DMS114 treated with DMSO at 0.1 percent for 48 hours (cell line): ENCODE results near the gene VASN.

Source experiments
- DNase-seq: peaks from one replicate; lab custom pipeline; 2025; ENCODE audit not compliant: unreplicated experiment; lab: John Stamatoyannopoulos, UW

VASN gene

GRCh38 chr16:4419402-4419959, 47.8 kb downstream of the VASN start:
- DNase-seq: no peak

DNA sequence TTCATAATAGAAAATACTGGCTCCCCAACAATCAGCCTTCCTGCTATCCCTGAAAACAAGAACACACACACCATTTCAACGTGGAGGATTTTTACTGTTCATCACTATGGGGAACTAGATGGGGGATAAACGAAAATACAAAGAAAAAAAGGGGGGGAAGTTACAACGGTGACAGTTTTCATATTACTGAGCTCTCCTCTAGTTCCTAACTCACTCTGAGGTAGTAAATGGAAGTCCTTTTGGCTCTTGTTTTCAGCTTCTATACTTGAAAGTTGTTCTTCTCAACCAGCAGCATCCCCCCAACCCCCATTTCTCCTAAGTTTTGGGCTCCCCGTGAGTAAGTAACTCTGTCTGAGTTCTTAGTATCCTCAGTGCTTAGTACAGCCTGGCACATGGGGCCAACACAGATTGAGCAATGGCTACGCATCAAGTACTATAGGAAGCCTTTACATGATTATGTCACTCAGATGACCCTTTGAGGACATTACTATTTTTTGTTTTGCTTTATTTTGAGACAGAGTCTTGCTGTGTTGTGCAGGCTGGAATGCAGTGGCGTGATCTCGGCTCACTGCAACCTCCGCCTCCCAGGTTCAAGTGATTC, 49.0 kb downstream of the VASN start:
- DNase-seq: no peak

DNA sequence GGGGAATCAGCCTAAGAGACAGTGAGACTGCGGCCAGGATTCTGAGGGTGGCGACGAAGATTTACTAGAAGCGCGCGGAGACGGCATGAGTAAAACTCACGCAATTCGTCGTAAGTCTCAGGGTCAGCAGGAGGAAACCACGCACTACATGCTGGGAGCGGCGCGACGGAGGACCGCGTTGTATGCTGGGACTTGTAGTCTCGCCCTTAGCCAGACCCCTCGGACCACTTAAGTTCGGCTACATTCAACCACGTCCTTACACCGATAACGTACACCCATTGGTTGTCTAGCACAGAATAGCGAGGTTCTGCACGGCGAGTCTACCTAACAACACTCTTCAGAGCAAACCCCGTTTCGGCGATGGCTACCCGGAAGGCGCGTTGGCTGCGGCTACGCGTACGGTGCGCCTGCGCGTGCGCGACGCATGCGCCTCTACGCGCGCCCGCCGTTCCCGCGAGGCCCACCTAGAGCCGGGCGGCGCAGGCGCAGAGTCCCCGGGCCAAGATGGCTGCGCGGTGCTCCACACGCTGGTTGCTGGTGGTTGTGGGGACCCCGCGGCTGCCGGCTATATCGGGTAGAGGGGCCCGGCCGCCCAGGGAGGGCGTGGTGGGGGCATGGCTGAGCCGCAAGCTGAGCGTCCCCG, 53.9 kb downstream of the VASN start, which contains the start of gene DNAJA3:
Gene DNAJA3, plus strand, starts transcription at position 491 of the 643 bp plus-strand sequence. Its CDS starts 14 bp downstream, at position 505.
- DNase-seq: peak; percentile 89

DNA sequence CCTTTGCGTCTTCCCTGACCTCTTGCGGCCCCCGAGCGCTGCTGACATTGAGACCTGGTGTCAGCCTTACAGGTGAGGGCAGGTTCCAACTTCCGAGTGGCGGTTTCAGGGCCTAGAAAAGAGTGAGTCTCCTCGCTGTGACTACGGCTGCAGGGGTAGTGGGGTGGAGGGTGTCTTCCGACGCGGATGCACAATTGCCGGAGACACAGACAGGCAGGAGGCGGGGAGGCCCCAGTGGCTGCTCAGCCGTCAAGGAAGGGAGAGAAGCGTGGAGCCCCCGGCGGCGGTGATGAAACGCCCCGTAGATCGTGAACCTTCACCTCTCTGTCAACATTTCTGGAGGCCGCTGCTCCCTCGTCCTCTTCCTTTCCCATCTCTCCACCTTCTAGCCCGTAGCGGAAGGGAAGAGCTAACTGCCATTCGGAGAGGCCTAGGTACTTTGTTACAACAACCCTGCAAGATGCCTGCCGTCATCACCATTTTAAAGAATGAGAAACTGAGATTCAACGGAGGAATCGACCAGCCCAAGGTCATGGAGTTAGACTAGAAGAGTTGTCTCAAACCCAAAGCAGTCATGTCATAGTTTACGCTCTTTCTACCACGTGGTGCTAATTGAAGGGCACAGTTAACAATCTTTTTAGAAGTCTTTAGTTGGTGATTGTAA, 54.5 kb downstream of the VASN start:
- DNase-seq: no peak

GRCh38 chr16:4426722-4427372, 55.2 kb downstream of the VASN start:
- DNase-seq: no peak

- no peak for DNase-seq
Observed at GRCh38 chr16:4428500-4428899, 56.9 kb downstream of the VASN start.

- no peak for DNase-seq
Observed at GRCh38 chr16:4431023-4431422, 59.4 kb downstream of the VASN start.
